Esophagus muscularis mucosa (tissue), 4 donors: ENCODE data around the gene LOXL1. TPM values are rescaled to one million over a fixed set of nuclear protein-coding genes. Genes with fewer than 3 reads are reported as not detected.

Source experiments
- DNase-seq: peaks from one replicate; pipeline ENCODE4 v3.0.0-alpha.2; 2017; ENCODE audit errors: extremely low spot score
- H3K27ac ChIP-seq, 4 donors: fragments of 200-600 bp; sonication (generic); replicated peaks in 1 of 4; 1 replicate in 3 of 4; 2 replicates in 1 of 4; pipeline ENCODE4 v1.5.1; 2016 to 2019; ENCODE audit warnings: mild to moderate bottlenecking in 1 of 4
- H3K27me3 ChIP-seq, 4 donors: fragments of 200-600 bp; sonication (generic); one replicate each; pipeline versions ENCODE4 v1.5.1 to v1.6.0; 2016 to 2019
- H3K36me3 ChIP-seq, 4 donors: fragments of 200-600 bp; sonication (generic); one replicate each; pipeline ENCODE4 v1.5.1; 2016 to 2019
- H3K4me1 ChIP-seq, 4 donors: fragments of 200-600 bp; sonication (generic); one replicate each; pipeline ENCODE4 v1.5.1; 2016 to 2019
- H3K4me3 ChIP-seq, 4 donors: fragments of 200-600 bp; sonication (generic); 1 replicate in 2 of 4; 2 replicates in 2 of 4; pipeline ENCODE4 v1.5.1; 2016 to 2019; ENCODE audit warnings: mild to moderate bottlenecking in 4 of 4, moderate library complexity in 1 of 4
- H3K9me3 ChIP-seq, 4 donors: fragments of 200-600 bp; sonication (generic); 1 replicate in 3 of 4; 2 replicates in 1 of 4; pipeline ENCODE4 v1.5.1; 2016 to 2019
- EP300 ChIP-seq: sonication (generic); formaldehyde crosslinking; IDR thresholded peaks from one replicate; pipeline ENCODE4 v1.6.1; 2017; ENCODE audit warnings: antibody characterized with exemption
- POLR2A ChIP-seq: fragments of 450-650 bp; IDR thresholded peaks from one replicate; pipeline ENCODE4 v1.6.1; 2017; ENCODE audit warnings: antibody characterized with exemption, moderate library complexity, mild to moderate bottlenecking, low read depth
- POLR2AphosphoS5 ChIP-seq, 2 donors: sonication (generic); formaldehyde crosslinking; IDR thresholded peaks; one replicate each; pipeline ENCODE4 v1.6.1; 2017; ENCODE audit warnings: antibody characterized with exemption in 2 of 2
- WGBS: methylation state at CpG from one replicate; pipeline ENCODE4 v1.1.5; 2018; 5-methylcytosine and 5-hydroxymethylcytosine counted together
- intact Hi-C: fragments of 100-400 bp; cut with DNase I; formaldehyde crosslinking; loops from one replicate; pipeline ENCODE4 v1.15.1; 2023
- total RNA-seq, 4 donors: library from RNA; depleted of rRNA; stranded (reverse); fragments of >200 nt; gene quantifications; one replicate each; pipeline versions ENCODE4 v1.1.0 to v1.2.1, GENCODE V29; 2016
- TF ChIP-seq, protein P1 (sequence below), 3 experiments: fragments of 200-600 bp in 2 of 3; fragments of 450-650 bp in 1 of 3; sonication (generic) in 2 of 3; IDR thresholded peaks; one replicate each; pipeline ENCODE4 v1.5.1; 2017 to 2019; ENCODE audit warnings: antibody characterized with exemption in 3 of 3, mild to moderate bottlenecking in 2 of 3, moderate library complexity in 1 of 3

The LOXL1 gene
- total RNA-seq, 4 donors from 2014 or later = 19.7 to 84.3 (median 39.1) TPM

DNA sequence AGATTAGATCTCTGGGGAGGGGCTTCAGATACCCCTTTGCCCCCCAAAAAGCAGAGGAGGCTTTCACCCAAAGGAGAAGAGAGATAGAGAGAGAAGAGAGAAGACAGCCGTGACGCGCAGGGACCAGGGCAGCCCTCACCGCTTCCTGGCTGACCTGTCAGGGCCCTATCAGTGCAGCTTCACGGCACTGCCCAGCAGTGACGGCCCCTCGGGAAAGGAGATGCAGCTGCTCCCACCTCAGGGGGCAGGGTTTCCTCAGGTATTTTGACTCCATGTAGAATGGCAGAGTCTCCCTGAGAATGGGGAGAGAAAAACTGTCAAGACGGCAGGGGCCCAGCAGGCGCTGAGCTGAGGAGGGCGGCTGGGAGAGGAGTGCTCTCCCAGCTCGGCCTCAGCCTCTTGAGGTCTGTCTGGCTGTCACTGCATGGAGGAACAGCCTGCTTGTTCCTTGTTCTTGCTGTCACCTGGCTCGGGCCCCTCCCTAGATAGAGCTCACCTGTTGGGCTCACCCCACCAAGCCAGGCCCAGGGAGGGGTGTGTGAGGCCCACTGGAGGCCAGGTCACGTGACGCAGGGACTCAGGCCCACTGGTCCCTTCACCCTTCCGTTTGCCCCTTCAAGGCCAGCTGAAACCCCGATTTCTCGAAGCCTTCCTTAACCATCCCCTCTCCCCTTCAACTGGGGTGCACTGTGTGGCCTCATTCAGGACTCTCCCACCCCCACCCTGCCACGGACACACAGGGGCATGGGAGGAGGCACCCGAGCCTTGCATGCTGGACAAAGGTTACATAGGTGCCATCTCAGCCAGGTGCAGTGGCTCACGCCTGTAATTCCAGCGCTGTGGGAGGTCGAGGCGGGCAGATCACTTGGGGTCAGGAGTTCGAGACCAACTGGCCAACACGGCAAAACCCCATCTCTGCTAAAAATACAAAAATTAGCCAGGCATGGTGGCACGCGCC lies 28.2 kb downstream of the LOXL1 start:
- intact Hi-C loops = no loop called here
- DNase-seq = no peak
- H3K4me3 ChIP-seq = no peak overlapping the region
- peaks cover 29 to 54% (median 48%) of the 10 kb centered on the region in 4 donors for H3K4me1 ChIP-seq
- TF ChIP-seq POLR2AphosphoS5 (IDR thresholded peaks at IDR 0.05) (no peak), EP300 (no peak), POLR2A (no peak)
- TF ChIP-seq, protein P1, sequence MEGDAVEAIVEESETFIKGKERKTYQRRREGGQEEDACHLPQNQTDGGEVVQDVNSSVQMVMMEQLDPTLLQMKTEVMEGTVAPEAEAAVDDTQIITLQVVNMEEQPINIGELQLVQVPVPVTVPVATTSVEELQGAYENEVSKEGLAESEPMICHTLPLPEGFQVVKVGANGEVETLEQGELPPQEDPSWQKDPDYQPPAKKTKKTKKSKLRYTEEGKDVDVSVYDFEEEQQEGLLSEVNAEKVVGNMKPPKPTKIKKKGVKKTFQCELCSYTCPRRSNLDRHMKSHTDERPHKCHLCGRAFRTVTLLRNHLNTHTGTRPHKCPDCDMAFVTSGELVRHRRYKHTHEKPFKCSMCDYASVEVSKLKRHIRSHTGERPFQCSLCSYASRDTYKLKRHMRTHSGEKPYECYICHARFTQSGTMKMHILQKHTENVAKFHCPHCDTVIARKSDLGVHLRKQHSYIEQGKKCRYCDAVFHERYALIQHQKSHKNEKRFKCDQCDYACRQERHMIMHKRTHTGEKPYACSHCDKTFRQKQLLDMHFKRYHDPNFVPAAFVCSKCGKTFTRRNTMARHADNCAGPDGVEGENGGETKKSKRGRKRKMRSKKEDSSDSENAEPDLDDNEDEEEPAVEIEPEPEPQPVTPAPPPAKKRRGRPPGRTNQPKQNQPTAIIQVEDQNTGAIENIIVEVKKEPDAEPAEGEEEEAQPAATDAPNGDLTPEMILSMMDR (IDR thresholded peaks at IDR 0.05) = no peak
- WGBS = 86% methylated on average over 27 of the region's 27 CpGs
- no peak overlapping the region for H3K27ac ChIP-seq
- H3K36me3 ChIP-seq = peaks cover 0 to 5% (median 2%) of the 10 kb centered on the region in 4 donors
- H3K9me3 ChIP-seq = no peaks in the 10 kb centered on the region
- no peaks in the 10 kb centered on the region for H3K27me3 ChIP-seq

DNA sequence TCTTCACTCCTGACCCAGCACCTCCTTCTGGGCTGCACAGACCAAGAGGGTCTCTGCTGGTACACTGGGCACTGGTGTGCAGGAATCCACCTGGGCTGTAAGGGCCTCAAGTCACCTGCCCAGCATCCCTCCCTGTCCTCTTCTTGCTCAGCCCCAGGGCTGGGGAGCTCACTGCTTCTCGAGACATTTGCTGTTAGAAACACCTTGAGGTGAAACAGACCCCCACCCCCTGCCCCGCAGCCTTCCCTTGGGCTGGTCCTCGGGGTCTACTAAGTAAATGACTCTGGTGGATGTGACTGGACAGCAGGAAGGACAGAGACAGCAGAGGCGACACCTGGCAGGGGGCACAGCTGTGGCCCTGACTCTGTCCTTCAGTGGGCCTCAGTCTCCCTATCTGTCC lies 29.1 kb downstream of the LOXL1 start:
- H3K9me3 ChIP-seq = no peaks in the 10 kb centered on the region
- no peaks in the 10 kb centered on the region for H3K27me3 ChIP-seq
- no peaks in the 10 kb centered on the region for H3K36me3 ChIP-seq
- no peak overlapping the region for H3K27ac ChIP-seq
- peaks cover 29 to 53% (median 47%) of the 10 kb centered on the region in 4 donors for H3K4me1 ChIP-seq
- 86% methylated on average over 4 of the region's 4 CpGs for WGBS
- DNase-seq = no peak
- intact Hi-C loops = no loop called here
- H3K4me3 ChIP-seq = no peak overlapping the region
- no peak for TF ChIP-seq POLR2AphosphoS5 (IDR thresholded peaks at IDR 0.05)
- TF ChIP-seq, protein P1 (IDR thresholded peaks at IDR 0.05) = no peak
- no peak for TF ChIP-seq EP300
- no peak for TF ChIP-seq POLR2A

DNA sequence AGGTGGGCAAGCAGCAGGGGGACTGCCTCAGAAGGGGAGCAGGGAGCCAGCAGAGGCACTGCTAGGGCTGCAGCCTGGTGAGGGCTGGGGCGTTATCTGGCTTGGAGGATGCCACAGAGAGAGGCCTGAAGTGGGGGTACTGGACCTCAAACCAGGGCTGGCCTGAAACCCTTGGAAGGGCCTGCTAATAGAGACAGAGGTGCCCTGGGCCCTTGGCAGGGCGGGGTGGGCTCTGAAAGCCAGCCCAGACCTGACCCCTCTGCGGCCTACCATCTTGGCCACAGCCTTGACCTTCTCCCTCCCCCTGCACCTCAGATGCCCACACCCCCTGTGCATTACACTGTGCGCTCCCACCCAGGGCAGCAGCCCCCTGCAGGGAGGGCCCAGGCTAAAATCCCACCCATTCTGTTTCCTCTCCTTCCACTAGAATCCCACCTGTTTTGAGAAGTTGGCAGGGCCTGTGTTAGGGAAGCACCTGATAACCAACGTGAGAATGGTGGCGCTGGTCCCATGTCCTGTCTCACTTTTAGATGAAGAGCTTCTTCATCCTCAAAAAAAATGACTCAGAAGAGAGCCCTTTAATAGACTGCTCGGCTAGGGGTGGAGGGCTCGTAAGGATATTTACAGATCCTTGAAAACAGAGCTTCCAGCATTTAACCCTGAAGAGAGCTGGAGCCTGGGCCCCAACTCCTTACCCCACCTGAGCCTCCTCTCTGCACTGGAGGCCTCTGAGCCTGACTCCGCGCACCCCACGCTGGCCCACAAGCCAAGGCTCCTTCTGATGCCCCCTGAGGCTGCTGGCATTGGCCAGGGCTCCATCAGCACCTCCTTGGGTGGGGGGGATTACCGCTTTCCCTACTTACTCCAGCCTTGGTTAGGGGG lies 29.8 kb downstream of the LOXL1 start:
- H3K36me3 ChIP-seq = no peaks in the 10 kb centered on the region
- no peak for DNase-seq
- intact Hi-C loops = no loop called here

DNA sequence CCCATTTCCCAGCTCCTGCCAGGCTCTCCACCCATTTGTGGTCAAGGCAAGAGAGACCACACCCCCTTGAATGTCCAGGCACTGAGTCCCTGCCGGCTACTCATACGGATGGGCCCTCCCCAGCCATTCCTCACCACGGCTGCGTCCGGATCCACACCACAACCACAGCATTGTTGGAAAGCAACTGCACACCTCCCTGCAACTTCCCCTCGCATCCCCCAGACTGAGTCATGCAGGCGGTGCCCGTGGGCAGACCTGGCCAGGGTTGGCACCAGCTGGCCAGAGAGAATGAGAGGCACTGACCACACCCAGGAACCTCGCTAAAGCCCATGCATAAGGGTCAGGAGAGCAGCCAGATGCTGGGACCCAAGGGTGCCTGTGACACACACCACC lies 30.5 kb downstream of the LOXL1 start:
- H3K9me3 ChIP-seq = no peaks in the 10 kb centered on the region
- peaks cover 17 to 39% (median 33%) of the 10 kb centered on the region in 4 donors for H3K4me1 ChIP-seq
- TF ChIP-seq, protein P1 (IDR thresholded peaks at IDR 0.05) = no peak
- peak; percentile 20 to 58 for TF ChIP-seq POLR2AphosphoS5 (IDR thresholded peaks at IDR 0.05)
- intact Hi-C loops = no loop called here
- WGBS = 31% methylated on average over 6 of the region's 9 CpGs
- DNase-seq = no peak
- no peaks in the 10 kb centered on the region for H3K27me3 ChIP-seq
- H3K4me3 ChIP-seq = no peak overlapping the region
- no peaks in the 10 kb centered on the region for H3K36me3 ChIP-seq
- H3K27ac ChIP-seq = no peak overlapping the region

More for the DNA sequence above, 29.8 kb downstream of the LOXL1 start:
- Histone ChIP-seq H3K4me3 (no peak overlapping the region), H3K27ac (peak overlapping the region in 1 of 4 donors; percentile 35), H3K9me3 (no peaks in the 10 kb centered on the region), H3K27me3 (no peaks in the 10 kb centered on the region), H3K4me1 (peaks cover 24 to 45% (median 39%) of the 10 kb centered on the region in 4 donors)
- TF ChIP-seq POLR2A (no peak), EP300 (no peak), POLR2AphosphoS5 (IDR thresholded peaks at IDR 0.05) (no peak)
- TF ChIP-seq, protein P1 (IDR thresholded peaks at IDR 0.05) = no peak
- WGBS = 77% methylated on average over 12 of the region's 12 CpGs
